DOHH2 (cell line): Measurements from ENCODE around the gene NSUN3.

Source experiments
- EZH2phosphoT487 ChIP-seq: fragments of 200-600 bp; sonication (generic); IDR thresholded peaks from 2 replicates; pipeline ENCODE4 v1.6.1; 2017; ENCODE audit warnings: borderline replicate concordance, mild to moderate bottlenecking, antibody characterized with exemption, low read length, moderate library complexity, mixed read lengths
- TF ChIP-seq, protein P1 (sequence below): fragments of 200-600 bp; sonication (generic); IDR thresholded peaks from one replicate; pipeline ENCODE4 v1.5.1; 2014; ENCODE audit warnings: antibody characterized with exemption, mild to moderate bottlenecking, low read depth, low read length; ENCODE audit not compliant: poor library complexity, severe bottlenecking

DNA sequence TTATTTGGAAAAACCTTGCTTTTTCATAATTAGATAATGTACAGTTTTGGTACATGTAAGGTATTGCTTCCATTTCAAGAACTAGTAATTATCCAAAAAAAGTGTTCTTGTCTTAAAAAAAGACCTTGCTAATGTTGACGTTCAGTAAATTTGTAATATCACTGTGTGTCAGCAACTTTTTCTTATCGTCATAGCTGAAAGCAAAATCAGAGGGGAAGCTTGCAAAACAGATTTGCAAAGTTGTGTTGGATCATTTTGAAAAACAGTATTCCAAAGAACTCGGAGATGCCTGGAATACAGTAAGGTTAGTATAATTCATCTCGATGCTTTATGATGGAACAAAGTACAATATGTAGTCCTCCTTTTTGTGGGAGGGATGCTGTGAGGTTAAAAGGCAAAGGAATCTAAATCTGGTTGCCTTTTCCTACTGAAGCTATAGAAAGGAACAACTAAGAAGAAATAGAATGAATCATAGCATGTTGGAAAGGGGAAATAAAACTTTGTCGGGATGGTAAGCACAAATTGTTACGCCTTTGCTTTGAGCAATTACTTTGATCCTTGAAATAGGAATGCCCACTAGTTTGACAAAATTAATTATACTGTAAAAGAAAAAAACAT lies 1.5 kb downstream of the NSUN3 start:
- TF ChIP-seq, protein P1, sequence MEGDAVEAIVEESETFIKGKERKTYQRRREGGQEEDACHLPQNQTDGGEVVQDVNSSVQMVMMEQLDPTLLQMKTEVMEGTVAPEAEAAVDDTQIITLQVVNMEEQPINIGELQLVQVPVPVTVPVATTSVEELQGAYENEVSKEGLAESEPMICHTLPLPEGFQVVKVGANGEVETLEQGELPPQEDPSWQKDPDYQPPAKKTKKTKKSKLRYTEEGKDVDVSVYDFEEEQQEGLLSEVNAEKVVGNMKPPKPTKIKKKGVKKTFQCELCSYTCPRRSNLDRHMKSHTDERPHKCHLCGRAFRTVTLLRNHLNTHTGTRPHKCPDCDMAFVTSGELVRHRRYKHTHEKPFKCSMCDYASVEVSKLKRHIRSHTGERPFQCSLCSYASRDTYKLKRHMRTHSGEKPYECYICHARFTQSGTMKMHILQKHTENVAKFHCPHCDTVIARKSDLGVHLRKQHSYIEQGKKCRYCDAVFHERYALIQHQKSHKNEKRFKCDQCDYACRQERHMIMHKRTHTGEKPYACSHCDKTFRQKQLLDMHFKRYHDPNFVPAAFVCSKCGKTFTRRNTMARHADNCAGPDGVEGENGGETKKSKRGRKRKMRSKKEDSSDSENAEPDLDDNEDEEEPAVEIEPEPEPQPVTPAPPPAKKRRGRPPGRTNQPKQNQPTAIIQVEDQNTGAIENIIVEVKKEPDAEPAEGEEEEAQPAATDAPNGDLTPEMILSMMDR, result no peak
- TF ChIP-seq EZH2phosphoT487, result no peak
